ENCODE data around the gene MAST3. TPM values are rescaled to one million over a fixed set of nuclear protein-coding genes. Genes with fewer than 3 reads are reported as not detected.
A peak's percentile ranks its signal among the peaks of the same experiment; 100 is the strongest.

MAST3 gene
- total RNA-seq, 1 donor from 2014 or later, result 2.2 TPM

DNA sequence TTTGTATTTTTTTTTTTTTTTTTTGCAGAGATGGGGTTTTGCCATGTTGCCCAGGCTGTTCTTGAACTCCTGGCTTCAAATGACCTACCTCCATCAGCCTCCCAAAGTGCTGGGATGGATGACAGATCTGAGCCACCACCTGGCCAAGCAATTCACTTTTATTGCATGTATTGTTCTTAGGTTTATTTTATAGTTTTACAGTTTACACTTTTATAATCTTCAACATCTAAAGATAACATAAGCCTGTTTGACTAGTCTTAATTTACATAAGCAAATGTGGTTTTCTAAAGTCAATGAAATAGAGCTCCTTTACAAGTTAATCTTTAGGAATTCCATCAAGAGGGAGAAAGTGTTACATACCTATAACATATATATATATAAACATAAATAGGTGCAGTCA, 86.0 kb downstream of the MAST3 start:
- DNase-seq (ENCODE audit: low spot score), result no peak

DNA sequence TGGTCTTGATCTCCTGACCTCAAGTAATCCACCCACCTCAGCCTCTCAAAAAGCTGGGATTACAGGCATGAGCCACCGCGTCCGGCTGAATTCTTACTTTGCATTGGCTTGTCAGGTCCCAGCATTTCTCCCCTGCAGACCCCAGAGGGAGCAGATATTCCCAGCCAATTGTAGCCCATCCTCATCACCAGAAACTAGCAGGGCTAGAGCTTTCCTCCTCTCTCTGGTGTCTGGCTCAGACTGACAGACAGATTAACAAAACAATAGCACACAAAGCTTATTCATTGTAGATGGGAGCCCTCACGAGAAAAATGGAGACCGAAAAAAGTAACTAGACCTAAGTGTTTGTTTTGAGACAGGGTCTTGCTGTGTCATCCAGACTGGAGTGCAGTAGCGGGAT, 88.0 kb downstream of the MAST3 start:
- DNase-seq (ENCODE audit: low spot score), result no peak

DNA sequence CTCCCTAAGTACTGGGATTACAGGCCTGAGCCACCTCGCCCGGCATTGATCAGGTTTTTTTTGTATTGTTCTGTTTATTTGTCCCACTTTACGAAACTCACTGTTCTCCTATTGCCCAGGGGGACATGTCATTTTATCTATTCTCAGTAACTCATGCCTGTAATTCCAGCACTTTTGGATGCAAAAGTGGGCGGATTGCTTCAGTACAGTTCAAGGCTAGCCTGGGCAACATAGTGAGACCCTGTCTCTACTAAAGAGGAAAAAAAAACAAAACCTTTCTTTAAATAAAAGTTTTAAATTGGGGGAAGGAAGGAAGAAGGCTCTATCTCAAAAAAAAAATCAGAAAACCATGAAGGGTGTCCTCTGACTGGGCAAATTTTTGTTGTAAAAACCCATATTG, 92.7 kb downstream of the MAST3 start:
- DNase-seq (ENCODE audit: low spot score), result no peak

DNA sequence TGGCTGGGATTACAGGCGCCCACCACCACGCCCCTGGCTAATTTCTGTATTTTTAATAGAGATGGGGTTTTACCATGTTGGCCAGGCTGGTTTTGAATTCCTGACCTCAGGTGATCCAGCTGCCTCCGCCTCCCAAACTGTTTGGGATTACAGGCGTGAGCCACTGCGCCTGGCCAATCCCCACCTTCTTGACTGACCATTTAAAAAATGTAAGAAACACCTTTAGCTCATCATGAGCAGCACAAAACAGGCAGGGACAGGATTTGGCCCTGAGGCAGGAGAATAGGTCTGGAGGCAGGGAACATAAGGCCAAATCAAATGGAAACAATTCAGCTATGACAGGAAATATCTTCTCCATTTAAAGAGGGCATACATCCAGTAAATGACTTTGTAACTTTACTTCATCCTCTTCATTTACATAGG, 94.1 kb downstream of the MAST3 start:
- DNase-seq (ENCODE audit: low spot score), result no peak

DNA sequence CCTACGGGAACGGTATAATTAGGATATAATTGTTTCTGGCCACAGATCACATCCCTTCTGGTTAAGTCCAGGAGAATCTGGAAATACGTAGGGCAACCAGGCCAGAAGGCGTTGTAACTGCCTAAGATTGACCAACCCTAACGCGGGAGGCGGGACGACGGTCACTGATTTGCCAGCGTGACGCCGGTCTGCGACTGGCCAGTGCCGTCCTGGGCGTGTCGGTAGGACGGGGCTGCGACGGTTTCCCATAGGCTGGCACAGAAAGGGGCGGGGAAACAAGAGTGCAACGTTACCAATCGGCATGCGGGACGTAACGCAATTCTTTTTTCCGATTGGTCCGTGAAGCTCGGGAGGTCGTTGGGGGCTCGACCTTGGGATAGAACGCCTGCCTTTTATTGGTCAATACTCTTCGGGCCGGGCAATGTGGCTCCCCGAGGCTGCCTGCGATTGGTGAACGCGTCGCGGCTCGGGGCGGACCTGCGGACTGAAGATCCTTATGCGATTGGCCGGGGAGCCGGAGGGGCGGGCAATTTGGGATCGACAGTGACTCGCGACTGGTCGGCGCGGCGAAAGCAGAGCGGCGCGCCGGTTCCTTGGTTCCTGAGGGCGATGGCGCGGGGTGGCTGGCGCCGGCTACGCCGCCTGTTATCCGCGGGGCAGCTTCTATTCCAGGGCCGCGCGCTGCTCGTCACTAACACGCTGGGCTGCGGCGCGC, 95.3 kb downstream of the MAST3 start, which contains the start of gene MPV17L2:
TSS of gene MPV17L2 (plus strand) at position 546 of the 715 bp plus-strand sequence. CDS start at position 610, 64 bp downstream.
- DNase-seq (ENCODE audit: low spot score), result peak; percentile 100

DNA sequence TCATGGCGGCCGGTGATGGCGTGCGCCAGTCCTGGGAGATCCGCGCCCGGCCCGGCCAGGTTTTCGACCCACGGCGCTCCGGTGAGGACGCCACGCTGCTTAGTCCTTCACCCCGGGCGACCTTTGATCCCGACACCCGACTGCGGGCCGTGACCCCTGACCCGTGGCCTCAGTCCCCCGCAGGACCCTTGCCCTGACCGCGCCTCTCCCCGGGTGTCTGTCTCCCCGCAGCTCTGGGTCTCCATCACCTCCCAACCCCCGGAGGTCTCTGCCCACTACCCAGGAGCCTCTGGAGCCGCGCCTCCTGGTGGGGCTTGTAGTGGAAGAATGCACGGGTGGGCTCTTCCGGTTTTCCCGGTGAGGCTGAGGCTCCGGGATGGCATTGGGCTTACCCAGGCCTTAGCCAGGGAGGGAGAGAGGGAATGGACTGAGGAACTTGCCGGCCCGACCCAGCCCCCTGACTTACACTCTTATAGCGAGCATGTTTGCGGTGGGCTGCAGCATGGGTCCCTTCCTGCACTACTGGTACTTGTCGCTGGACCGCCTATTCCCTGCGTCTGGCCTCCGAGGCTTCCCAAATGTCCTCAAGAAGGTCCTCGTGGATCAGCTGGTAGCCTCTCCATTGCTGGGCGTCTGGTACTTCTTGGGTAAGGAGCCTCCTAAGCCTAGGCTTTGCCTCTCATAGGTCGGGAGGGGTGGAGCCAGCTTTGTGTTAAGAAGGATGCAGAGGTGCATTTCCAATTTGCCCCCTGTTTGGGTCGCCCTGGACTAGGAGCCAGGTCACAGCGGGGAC, 96.0 kb downstream of the MAST3 start:
- DNase-seq (ENCODE audit: low spot score), result no peak

DNA sequence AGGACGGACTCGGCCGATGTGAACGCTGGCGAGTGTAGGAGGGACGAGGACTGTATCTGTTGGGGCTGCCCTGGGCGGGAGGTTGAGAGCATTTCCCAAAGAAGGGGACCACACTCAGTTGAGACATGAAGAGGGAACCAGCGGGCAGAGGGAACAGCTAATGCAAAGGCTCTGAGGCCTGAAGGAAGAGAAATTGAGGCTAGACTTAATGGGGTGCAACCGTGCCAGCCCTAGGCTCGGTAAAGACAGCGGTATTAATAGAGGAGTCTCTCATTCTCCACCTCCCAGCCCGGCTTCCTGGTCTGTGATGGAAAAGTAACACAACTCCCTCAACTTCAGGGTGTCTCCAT, 96.6 kb downstream of the MAST3 start:
- no peak for DNase-seq (ENCODE audit: low spot score)

DNA sequence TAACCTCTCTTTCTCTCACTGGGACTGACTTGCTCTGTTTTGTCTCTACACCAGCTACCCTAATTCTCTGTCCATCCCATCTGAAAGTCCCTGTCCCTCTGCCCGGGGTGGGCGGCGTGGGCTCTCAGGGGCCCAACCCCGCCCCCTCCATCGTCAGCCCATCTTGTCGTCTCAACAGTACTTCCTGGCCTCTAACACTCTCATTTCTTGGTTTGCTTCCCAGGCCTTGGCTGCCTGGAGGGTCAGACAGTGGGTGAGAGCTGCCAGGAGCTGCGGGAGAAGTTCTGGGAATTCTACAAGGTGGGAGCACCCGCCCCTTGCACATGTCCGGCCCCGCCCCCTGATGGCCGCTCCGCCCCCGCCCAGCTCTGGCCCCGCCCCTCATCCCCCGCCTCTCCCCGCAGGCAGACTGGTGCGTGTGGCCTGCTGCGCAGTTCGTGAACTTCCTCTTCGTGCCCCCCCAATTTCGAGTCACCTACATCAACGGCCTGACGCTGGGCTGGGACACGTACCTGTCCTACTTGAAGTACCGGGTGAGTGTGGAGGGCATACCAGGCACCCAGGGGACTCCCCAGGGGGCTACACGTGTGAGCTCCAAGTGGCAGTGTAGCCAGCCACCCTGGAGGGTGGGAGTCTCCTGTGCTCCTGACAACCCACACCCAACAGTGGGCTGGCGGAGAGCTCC, 97.1 kb downstream of the MAST3 start:
- no peak for DNase-seq (ENCODE audit: low spot score)

DNA sequence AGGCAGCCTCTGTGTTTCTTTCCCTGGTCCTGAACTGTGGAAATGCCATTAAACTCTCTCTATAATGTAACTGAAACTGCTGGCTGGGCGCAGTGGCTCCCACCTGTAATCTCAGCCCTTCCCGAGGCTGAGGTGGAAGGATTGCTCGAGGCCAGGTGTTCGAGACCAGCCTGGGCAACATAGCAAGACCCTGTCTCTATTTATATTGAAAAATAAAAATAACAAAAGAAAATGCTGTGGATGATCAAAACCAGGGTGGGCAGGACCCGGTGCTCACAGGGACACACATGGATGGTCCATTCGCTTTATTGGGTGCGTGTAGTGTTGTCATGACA, 98.9 kb downstream of the MAST3 start:
- no peak for DNase-seq (ENCODE audit: low spot score)

DNA sequence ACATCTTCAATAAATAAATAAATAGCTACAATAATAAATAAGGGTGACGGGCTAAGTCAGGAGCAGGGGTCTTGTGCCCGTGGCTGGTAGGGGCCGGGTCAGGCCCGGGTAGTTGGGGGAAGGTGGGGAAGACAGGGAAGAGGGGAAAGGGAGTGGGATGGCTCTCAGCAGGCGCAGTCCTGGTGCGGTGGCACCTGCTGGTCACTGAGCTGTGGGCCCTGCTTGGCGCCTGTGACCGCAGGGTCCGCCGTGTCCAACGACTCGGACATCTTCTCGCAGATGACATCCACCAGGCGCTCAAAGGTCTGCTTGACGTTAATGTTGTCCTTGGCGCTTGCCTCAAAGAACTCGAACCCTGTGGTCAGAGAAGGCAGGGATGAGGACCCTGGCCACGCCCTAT, 99.7 kb downstream of the MAST3 start:
- no peak for DNase-seq (ENCODE audit: low spot score)

DNA sequence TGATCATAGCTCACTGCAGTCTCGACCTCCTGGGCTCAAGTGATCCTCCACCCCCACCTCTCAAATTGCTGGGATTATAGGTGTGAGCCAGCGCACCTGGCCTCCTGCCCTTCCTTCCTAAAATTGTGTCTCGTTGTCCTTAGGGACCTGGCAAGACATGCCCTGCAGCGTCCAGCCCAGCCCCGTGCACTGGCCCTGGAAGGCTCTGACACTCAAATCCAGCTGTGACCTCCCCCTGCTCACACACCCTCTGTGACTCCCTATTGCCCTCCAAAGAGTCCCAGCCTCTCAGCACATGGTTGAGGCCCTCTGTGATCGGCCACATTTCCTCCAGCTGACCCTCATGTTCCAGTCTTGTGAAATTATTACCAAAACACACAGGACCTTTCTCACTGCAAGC, 100.4 kb downstream of the MAST3 start:
- no peak for DNase-seq (ENCODE audit: low spot score)

DNA sequence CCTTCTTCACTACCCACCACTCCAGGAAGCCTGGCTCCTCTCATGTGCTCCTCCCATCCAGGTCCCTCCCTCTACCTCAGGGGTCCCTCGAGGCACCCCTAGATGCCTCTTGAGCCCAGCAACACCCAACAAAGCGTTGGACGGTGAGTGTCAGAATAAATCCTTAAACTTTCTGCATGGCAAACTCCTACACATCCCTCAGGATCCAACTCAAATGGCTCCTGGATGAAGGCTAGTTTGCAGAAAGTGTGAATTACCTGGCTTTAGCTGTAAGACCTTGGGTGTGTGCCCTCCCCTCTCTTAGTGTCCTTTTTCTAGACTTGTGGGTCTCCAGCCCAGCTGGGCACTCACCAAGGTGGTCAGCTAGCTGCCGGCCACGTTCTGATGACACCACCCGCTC, 100.8 kb downstream of the MAST3 start:
- no peak for DNase-seq (ENCODE audit: low spot score)

Other genes starting within 250 kb of the MAST3 start
- gene JAK3, start 249.8 kb upstream of the MAST3 start, total RNA-seq (ENCODE audit: insufficient read depth, low replicate concordance), result 32.7 TPM
- 957 TPM for gene RPL18A, start 237.9 kb upstream of the MAST3 start, total RNA-seq (ENCODE audit: insufficient read depth, low replicate concordance)
- not detected for gene SLC5A5, start 225.8 kb upstream of the MAST3 start, total RNA-seq (ENCODE audit: insufficient read depth, low replicate concordance)
- gene CCDC124, start 164.8 kb upstream of the MAST3 start, total RNA-seq (ENCODE audit: insufficient read depth, low replicate concordance), result 11.8 TPM
- 0.48 TPM for gene KCNN1, start 130.7 kb upstream of the MAST3 start, total RNA-seq (ENCODE audit: insufficient read depth, low replicate concordance)
- 6.3 TPM for gene ARRDC2, start 89.6 kb upstream of the MAST3 start, total RNA-seq (ENCODE audit: insufficient read depth, low replicate concordance)
- gene IL12RB1, start 10.8 kb upstream of the MAST3 start, total RNA-seq (ENCODE audit: insufficient read depth, low replicate concordance), result 0.72 TPM
- gene PIK3R2, start 55.4 kb downstream of the MAST3 start, total RNA-seq (ENCODE audit: insufficient read depth, low replicate concordance), result 16.1 TPM
- gene IFI30, start 76.0 kb downstream of the MAST3 start, total RNA-seq (ENCODE audit: insufficient read depth, low replicate concordance), result 4.3 TPM
- gene MPV17L2, start 95.4 kb downstream of the MAST3 start, total RNA-seq (ENCODE audit: insufficient read depth, low replicate concordance), result 9.4 TPM
- gene RAB3A, start 106.3 kb downstream of the MAST3 start, total RNA-seq (ENCODE audit: insufficient read depth, low replicate concordance), result not detected
- gene PDE4C, start 128.7 kb downstream of the MAST3 start, total RNA-seq (ENCODE audit: insufficient read depth, low replicate concordance), result 9.9 TPM
- 2.4 TPM for gene IQCN, start 176.7 kb downstream of the MAST3 start, total RNA-seq (ENCODE audit: insufficient read depth, low replicate concordance)
- 272 TPM for gene JUND, start 183.8 kb downstream of the MAST3 start, total RNA-seq (ENCODE audit: insufficient read depth, low replicate concordance)
- 37.6 TPM for gene LSM4, start 225.3 kb downstream of the MAST3 start, total RNA-seq (ENCODE audit: insufficient read depth, low replicate concordance)
- gene PGPEP1, start 242.8 kb downstream of the MAST3 start, total RNA-seq (ENCODE audit: insufficient read depth, low replicate concordance), result 11.8 TPM